Ishikawa (cell line): Measurements from ENCODE around the gene CALD1.

Experiments
- CEBPB ChIP-seq: IDR thresholded peaks from 2 replicates; pipeline ENCODE4 v1.6.1; 2012
- CREB1 ChIP-seq: IDR thresholded peaks from 2 replicates; pipeline ENCODE4 v1.6.1; 2012; ENCODE audit warnings: low read depth
- EGR1 ChIP-seq: IDR thresholded peaks from 2 replicates; pipeline ENCODE4 v1.6.1; 2012
- EP300 ChIP-seq: IDR thresholded peaks from 2 replicates; pipeline ENCODE4 v1.6.1; 2012; ENCODE audit warnings: borderline replicate concordance
- FOXM1 ChIP-seq: IDR thresholded peaks from 2 replicates; pipeline ENCODE4 v1.6.1; 2012; ENCODE audit warnings: low read depth, borderline replicate concordance
- MAX ChIP-seq: IDR thresholded peaks from 2 replicates; pipeline ENCODE4 v1.6.1; 2012
- NFIC ChIP-seq: IDR thresholded peaks from 2 replicates; pipeline ENCODE4 v1.6.1; 2012
- RAD21 ChIP-seq: IDR thresholded peaks from 2 replicates; pipeline ENCODE4 v1.6.1; 2012; ENCODE audit warnings: low read depth
- REST ChIP-seq: IDR thresholded peaks from 2 replicates; pipeline ENCODE4 v1.6.1; 2012; ENCODE audit warnings: low read depth, mild to moderate bottlenecking
- TAF1 ChIP-seq: IDR thresholded peaks from 2 replicates; pipeline ENCODE4 v1.6.1; 2012; ENCODE audit warnings: low read depth, mild to moderate bottlenecking
- TCF12 ChIP-seq: IDR thresholded peaks from 2 replicates; pipeline ENCODE4 v1.6.1; 2012; ENCODE audit warnings: low read depth
- TEAD4 ChIP-seq: IDR thresholded peaks from 2 replicates; pipeline ENCODE4 v1.6.1; 2012
- USF1 ChIP-seq: IDR thresholded peaks from 2 replicates; pipeline ENCODE4 v1.6.1; 2012
- YY1 ChIP-seq: IDR thresholded peaks from 2 replicates; pipeline ENCODE4 v1.6.1; 2012; ENCODE audit warnings: low read depth
- ZBTB7A ChIP-seq: IDR thresholded peaks from 2 replicates; pipeline ENCODE4 v1.6.1; 2012; ENCODE audit warnings: low read depth

The CALD1 gene

GRCh38 chr7:134835463-134835823, 56.0 kb downstream of the CALD1 start:
- TF ChIP-seq NFIC = no peak
- TF ChIP-seq FOXM1 = no peak
- no peak for TF ChIP-seq TCF12
- TF ChIP-seq YY1 = no peak
- TF ChIP-seq TEAD4 = no peak
- no peak for TF ChIP-seq EGR1
- no peak for TF ChIP-seq RAD21
- TF ChIP-seq ZBTB7A = no peak
- TF ChIP-seq EP300 = no peak
- TF ChIP-seq CREB1 = no peak
- no peak for TF ChIP-seq USF1

GRCh38 chr7:134836447-134836846, 57.0 kb downstream of the CALD1 start:
- TF ChIP-seq USF1 (no peak), REST (no peak), CREB1 (no peak), NFIC (no peak), ZBTB7A (no peak), TEAD4 (no peak), FOXM1 (no peak), EGR1 (no peak), TCF12 (no peak), CEBPB (no peak), RAD21 (no peak), YY1 (no peak), EP300 (no peak), MAX (no peak), TAF1 (no peak)

- TF ChIP-seq TAF1 = no peak
- no peak for TF ChIP-seq TCF12
- TF ChIP-seq MAX = no peak
- no peak for TF ChIP-seq CREB1
- no peak for TF ChIP-seq CEBPB
- no peak for TF ChIP-seq FOXM1
- no peak for TF ChIP-seq RAD21
- no peak for TF ChIP-seq EP300
- no peak for TF ChIP-seq NFIC
- TF ChIP-seq ZBTB7A = no peak
- TF ChIP-seq USF1 = no peak
- no peak for TF ChIP-seq REST
- TF ChIP-seq YY1 = no peak
- no peak for TF ChIP-seq TEAD4
These were observed 59.9 kb downstream of the CALD1 start for GRCh38 chr7:134839298-134839697.

- no peak for TF ChIP-seq CEBPB
- no peak for TF ChIP-seq TAF1
- no peak for TF ChIP-seq NFIC
- TF ChIP-seq RAD21 = no peak
- TF ChIP-seq FOXM1 = no peak
- no peak for TF ChIP-seq YY1
- TF ChIP-seq TCF12 = no peak
- TF ChIP-seq EGR1 = no peak
- TF ChIP-seq MAX = no peak
- no peak for TF ChIP-seq USF1
- no peak for TF ChIP-seq CREB1
- TF ChIP-seq TEAD4 = no peak
- no peak for TF ChIP-seq REST
These were observed 62.6 kb downstream of the CALD1 start for GRCh38 chr7:134842062-134842461.
